GM12878 (cell line): ENCODE measurements around the gene WDR74. TPM values are rescaled to one million over a fixed set of nuclear protein-coding genes. Genes with fewer than 3 reads are reported as not detected.
A peak's percentile ranks its signal among the peaks of the same experiment; 100 is the strongest.

Source experiments
- ATAC-seq: fragments of 200-7000 bp; cut with Tn5 transposase; 3 replicates; pipeline ENCODE4 v1.9.1; 2020; ENCODE audit warnings: mild to moderate bottlenecking, moderate library complexity
- BruUV-seq: library from RNA; stranded (reverse); fragments of 400-500 nt; replicated peaks from 2 replicates; lab custom pipeline; 2021; lab: Mats Ljungman, UMichigan
- CTCF ChIA-PET: fragments of 300-600 bp; sonication (Branson Sonifier 250); formaldehyde crosslinking; extraction: SDS; loops from one replicate; lab custom pipeline; 2021; ENCODE audit warnings: inconsistent platforms; lab: Yijun Ruan, JAX
- POLR2A ChIA-PET: fragments of 350-600 bp; formaldehyde crosslinking; extraction: SDS; loops from one replicate; lab custom pipeline; 2021; ENCODE audit warnings: inconsistent platforms; lab: Charles Lee
- RAD21 ChIA-PET: fragments of 300-600 bp; sonication (Branson Sonifier 250); formaldehyde crosslinking; loops from one replicate; lab custom pipeline; 2023; ENCODE audit warnings: antibody characterized with exemption; ENCODE audit not compliant: unreplicated experiment; lab: Charles Lee
- SMC1A ChIA-PET: fragments of 300-600 bp; sonication (Branson Sonifier 250); formaldehyde crosslinking; loops from one replicate; lab custom pipeline; 2023; ENCODE audit not compliant: unreplicated experiment, uncharacterized antibody; lab: Charles Lee
- DNase-seq: peaks from one replicate; pipeline ENCODE4 v3.0.0-alpha.2; 2011; ENCODE audit warnings: low read depth, low spot score
- FAIRE-seq: peaks from 3 replicates; lab custom pipeline; 2011; peaks lifted over from hg19 to GRCh38; lab: Jason Lieb, UNC
- H2AFZ ChIP-seq: 2 replicates; pipeline ENCODE4 v1.6.0; 2011; ENCODE audit warnings: low read depth, low read length, control low read depth; ENCODE audit not compliant: control insufficient read depth
- H3K27ac ChIP-seq: 2 replicates; pipeline ENCODE4 v1.5.1; 2011; ENCODE audit warnings: control low read depth; ENCODE audit not compliant: control insufficient read depth, insufficient read depth
- H3K27me3 ChIP-seq, 2 experiments: replicated peaks in 1 of 2; 2 replicates each; pipeline versions ENCODE4 v1.6.0 to v1.6.1; 2011; ENCODE audit warnings: low read length in 1 of 2; ENCODE audit not compliant: control insufficient read depth in 2 of 2, insufficient read depth in 2 of 2
- H3K36me3 ChIP-seq, 2 experiments: 2 replicates each; pipeline ENCODE4 v1.5.1; 2011; ENCODE audit warnings: low read length in 1 of 2; ENCODE audit not compliant: control insufficient read depth in 2 of 2, insufficient read depth in 2 of 2
- H3K4me1 ChIP-seq: 2 replicates; pipeline ENCODE4 v1.6.1; 2011; ENCODE audit warnings: mild to moderate bottlenecking, low read length, moderate library complexity, mixed read lengths; ENCODE audit not compliant: control insufficient read depth, insufficient read depth
- H3K4me2 ChIP-seq: 2 replicates; pipeline ENCODE4 v1.6.0; 2011; ENCODE audit warnings: control low read depth; ENCODE audit not compliant: control insufficient read depth, insufficient read depth
- H3K4me3 ChIP-seq: fragments of 200-600 bp; sonication (generic); 2 replicates; pipeline ENCODE4 v1.5.1; 2016
- H3K79me2 ChIP-seq: 2 replicates; pipeline ENCODE4 v1.6.0; 2011; ENCODE audit warnings: low read length; ENCODE audit not compliant: control insufficient read depth, insufficient read depth
- H3K9ac ChIP-seq: 2 replicates; pipeline ENCODE4 v1.8.0; 2011; ENCODE audit warnings: low read length, control low read depth, mixed read lengths; ENCODE audit not compliant: control insufficient read depth, insufficient read depth
- H3K9me3 ChIP-seq: replicated peaks from 3 replicates; pipeline ENCODE4 v1.5.1; 2011; ENCODE audit warnings: mild to moderate bottlenecking, low read length; ENCODE audit not compliant: control insufficient read depth, insufficient read depth
- H4K20me1 ChIP-seq: 2 replicates; pipeline ENCODE4 v1.6.0; 2011; ENCODE audit not compliant: control insufficient read depth, insufficient read depth
- BACH1 ChIP-seq: fragments of 450-650 bp; IDR thresholded peaks from 2 replicates; pipeline ENCODE4 v1.6.1; 2017; ENCODE audit warnings: mild to moderate bottlenecking, borderline replicate concordance
- BRCA1 ChIP-seq: IDR thresholded peaks from 2 replicates; pipeline ENCODE4 v1.6.1; 2011; ENCODE audit warnings: low read depth, low read length, improper control_type of control experiment
- NR2C1 ChIP-seq: fragments of 450-650 bp; IDR thresholded peaks from 2 replicates; pipeline ENCODE4 v1.6.1; 2017; ENCODE audit warnings: antibody characterized with exemption, mild to moderate bottlenecking, moderate library complexity
- NR2F1 ChIP-seq: fragments of 450-650 bp; conservative IDR thresholded peaks from 2 replicates; pipeline ENCODE4 v1.6.1; 2017; ENCODE audit warnings: mild to moderate bottlenecking
- POLR2AphosphoS5 ChIP-seq: IDR thresholded peaks from 2 replicates; pipeline ENCODE4 v1.6.1; 2011; ENCODE audit warnings: mild to moderate bottlenecking, low read length, inconsistent platforms
- TAF1 ChIP-seq: IDR thresholded peaks from 2 replicates; pipeline ENCODE4 v1.6.1; 2011; ENCODE audit warnings: mild to moderate bottlenecking, low read depth, low read length, borderline replicate concordance
- TCF7 ChIP-seq: IDR thresholded peaks from 2 replicates; pipeline ENCODE4 v1.6.1; 2014; ENCODE audit warnings: antibody characterized with exemption, borderline replicate concordance
- ZNF274 ChIP-seq: IDR thresholded peaks from one replicate; pipeline ENCODE4 v1.8.0; 2011; ENCODE audit not compliant: insufficient read length, insufficient read depth
- ZSCAN29 ChIP-seq: fragments of 450-650 bp; IDR thresholded peaks from 2 replicates; pipeline ENCODE4 v1.6.1; 2017; ENCODE audit warnings: mild to moderate bottlenecking, moderate library complexity
- ZZZ3 ChIP-seq: IDR thresholded peaks from 2 replicates; pipeline ENCODE4 v1.6.1; 2011; ENCODE audit warnings: low read depth; ENCODE audit not compliant: control insufficient read depth, insufficient read length
- WGBS: methylation state at CpG from one replicate; pipeline ENCODE4 v1.1.6; 2016; ENCODE audit warnings: low lambda C conversion rate; ENCODE audit not compliant: insufficient replicate concordance, insufficient coverage; ENCODE audit errors: missing lambda C conversion rate; 5-methylcytosine and 5-hydroxymethylcytosine counted together
- in situ Hi-C: fragments of 300-500 bp; cut with MboI; formaldehyde crosslinking; loops from 9 replicates; pipeline ENCODE4 v1.14.3; 2018; ENCODE audit warnings: mixed read lengths
- intact Hi-C: fragments of 100-400 bp; cut with micrococcal nuclease; formaldehyde crosslinking; loops from one replicate; pipeline ENCODE4 v1.14.2; 2022; ENCODE audit not compliant: unreplicated experiment
- polyA plus RNA-seq, 11 experiments: library from polyadenylated mRNA; depleted of rRNA in 4 of 11; unstranded in 6 of 11; stranded (reverse) in 5 of 11; fragments of >200 nt; fragmentation: Nextera tagmentation in 4 of 11; fragmentation: Illumina TruSeq in 1 of 11; extraction: Ambion mirVana in 4 of 11; extraction: Trizol in 1 of 11; gene quantifications; 1 replicate in 1 of 11; 2 replicates in 10 of 11; pipeline versions ENCODE4 v1.2.1 to v1.2.3, GENCODE V29; 2011 to 2016; ENCODE audit warnings: inconsistent platforms in 2 of 11, missing spikeins in 2 of 11, low read depth in 1 of 11
- total RNA-seq, 4 experiments: library from RNA; depleted of rRNA in 3 of 4; stranded (reverse); fragments of >200 nt in 3 of 4; fragmentation: Illumina TruSeq in 1 of 4; extraction: Trizol in 1 of 4; gene quantifications; 2 replicates each; pipeline versions ENCODE4 v1.2.1 to v1.2.3, GENCODE V29; 2013 to 2021
- TF ChIP-seq, protein P1 (sequence below): IDR thresholded peaks from 2 replicates; pipeline ENCODE4 v1.6.1; 2012; ENCODE audit warnings: low read depth, low read length, improper control_type of control experiment
- TF ChIP-seq, protein P2 (sequence below): fragments of 450-650 bp; IDR thresholded peaks from 2 replicates; pipeline ENCODE4 v1.6.1; 2017; ENCODE audit warnings: low read depth, mild to moderate bottlenecking, moderate library complexity

WDR74 gene
- total and polyA plus RNA-seq, 10 of the 15 experiments (the other 5 are each of a cell fraction or from before 2014, with no cell fraction given): 18.2 to 103 (median 60.7) TPM

- TF ChIP-seq POLR2AphosphoS5: peak; percentile 21; the same call in 1 of the 2 replicates
- no peak for TF ChIP-seq ZZZ3
- ChIA-PET POLR2A (interaction anchor here (0.5 to 1.7 kb wide), 8 partner anchors 12 to 1960 kb away, joined by 3 to 5 read pairs (median 4); partner anchors contain the start of gene TMEM179B), CTCF (interaction anchor here (0.6 to 0.9 kb wide), 2 partner anchors 9 to 57 kb away, joined by 3 read pairs; no protein-coding TSS in a partner anchor), SMC1A (interaction anchor here (1.4 kb wide), 1 partner anchor 61 kb away, joined by 4 read pairs; no protein-coding TSS in a partner anchor), RAD21 (no interaction called here)
- H3K9ac ChIP-seq: no peak overlapping the region
- intact Hi-C loops: no loop called here
- BruUV-seq: no TSS peak
- H3K36me3 ChIP-seq: peaks cover 21 to 35% of the 10 kb centered on the region in 2 experiments
- FAIRE-seq (no peak), ATAC-seq (no peak), DNase-seq (no peak)
- 69% methylated on average over 4 of the region's 4 CpGs for WGBS
- no peak overlapping the region for H2AFZ ChIP-seq
- no peaks in the 10 kb centered on the region for H4K20me1 ChIP-seq
- H3K79me2 ChIP-seq: peaks cover 23% of the 10 kb centered on the region
- no peak overlapping the region for H3K4me2 ChIP-seq
- H3K4me3 ChIP-seq: no peak overlapping the region
- in situ Hi-C loops: no loop called here
- H3K4me1 ChIP-seq: peaks cover 6% of the 10 kb centered on the region
- H3K27me3 ChIP-seq: no peaks in the 10 kb centered on the region
- H3K27ac ChIP-seq: no peak overlapping the region
- H3K9me3 ChIP-seq: no peaks in the 10 kb centered on the region
Observed at GRCh38 chr11:62801071-62801470, 38.3 kb downstream of the WDR74 start.

- in situ Hi-C loops: no loop called here
- Histone ChIP-seq H3K4me1 (peaks cover 6% of the 10 kb centered on the region; the same call in 1 of the 2 replicates), H3K36me3 (peaks cover 27 to 43% of the 10 kb centered on the region in 2 experiments), H3K79me2 (peaks cover 13% of the 10 kb centered on the region), H3K9ac (no peak overlapping the region), H3K9me3 (no peaks in the 10 kb centered on the region), H3K4me3 (no peak overlapping the region), H3K4me2 (no peak overlapping the region), H3K27ac (no peak overlapping the region), H3K27me3 (no peaks in the 10 kb centered on the region), H4K20me1 (no peaks in the 10 kb centered on the region), H2AFZ (no peak overlapping the region)
- no TSS peak for BruUV-seq
- ATAC-seq (no peak), DNase-seq (no peak), FAIRE-seq (no peak)
- RAD21 ChIA-PET: no interaction called here
- intact Hi-C loops: no loop called here
- WGBS: 82% methylated on average over 9 of the region's 10 CpGs
- CTCF ChIA-PET: interaction anchor here (1.5 kb wide), 1 partner anchor 9 kb away, joined by 3 read pairs; no protein-coding TSS in a partner anchor
- SMC1A ChIA-PET: no interaction called here
- POLR2A ChIA-PET: interaction anchor here (0.5 kb wide), 1 partner anchor 13 kb away, joined by 3 read pairs; no protein-coding TSS in a partner anchor
- TF ChIP-seq, protein P1, sequence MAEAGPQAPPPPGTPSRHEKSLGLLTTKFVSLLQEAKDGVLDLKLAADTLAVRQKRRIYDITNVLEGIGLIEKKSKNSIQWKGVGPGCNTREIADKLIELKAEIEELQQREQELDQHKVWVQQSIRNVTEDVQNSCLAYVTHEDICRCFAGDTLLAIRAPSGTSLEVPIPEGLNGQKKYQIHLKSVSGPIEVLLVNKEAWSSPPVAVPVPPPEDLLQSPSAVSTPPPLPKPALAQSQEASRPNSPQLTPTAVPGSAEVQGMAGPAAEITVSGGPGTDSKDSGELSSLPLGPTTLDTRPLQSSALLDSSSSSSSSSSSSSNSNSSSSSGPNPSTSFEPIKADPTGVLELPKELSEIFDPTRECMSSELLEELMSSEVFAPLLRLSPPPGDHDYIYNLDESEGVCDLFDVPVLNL: no peak
- TF ChIP-seq BRCA1 (no peak), BACH1 (no peak), ZSCAN29 (no peak), TCF7 (no peak), TAF1 (no peak), ZNF274 (no peak), NR2F1 (no peak), NR2C1 (no peak), ZZZ3 (no peak)
- TF ChIP-seq, protein P2, sequence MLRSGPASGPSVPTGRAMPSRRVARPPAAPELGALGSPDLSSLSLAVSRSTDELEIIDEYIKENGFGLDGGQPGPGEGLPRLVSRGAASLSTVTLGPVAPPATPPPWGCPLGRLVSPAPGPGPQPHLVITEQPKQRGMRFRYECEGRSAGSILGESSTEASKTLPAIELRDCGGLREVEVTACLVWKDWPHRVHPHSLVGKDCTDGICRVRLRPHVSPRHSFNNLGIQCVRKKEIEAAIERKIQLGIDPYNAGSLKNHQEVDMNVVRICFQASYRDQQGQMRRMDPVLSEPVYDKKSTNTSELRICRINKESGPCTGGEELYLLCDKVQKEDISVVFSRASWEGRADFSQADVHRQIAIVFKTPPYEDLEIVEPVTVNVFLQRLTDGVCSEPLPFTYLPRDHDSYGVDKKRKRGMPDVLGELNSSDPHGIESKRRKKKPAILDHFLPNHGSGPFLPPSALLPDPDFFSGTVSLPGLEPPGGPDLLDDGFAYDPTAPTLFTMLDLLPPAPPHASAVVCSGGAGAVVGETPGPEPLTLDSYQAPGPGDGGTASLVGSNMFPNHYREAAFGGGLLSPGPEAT: no peak
Observed at GRCh38 chr11:62799486-62799885, 39.9 kb downstream of the WDR74 start.
